Endodermal cell (in vitro differentiated cells): ENCODE measurements around the gene ITPA. TPM values are rescaled to one million over a fixed set of nuclear protein-coding genes. Genes with fewer than 3 reads are reported as not detected.

Source experiments
- DNase-seq: peaks from one replicate; pipeline ENCODE4 v3.0.0-alpha.2; 2017
- H3K27ac ChIP-seq: 2 replicates; pipeline ENCODE4 v1.5.1; 2013; ENCODE audit warnings: mild to moderate bottlenecking, low read depth, low read length, moderate library complexity
- H3K27me3 ChIP-seq: 2 replicates; pipeline ENCODE4 v1.6.1; 2013; ENCODE audit warnings: mild to moderate bottlenecking, low read length, moderate library complexity; ENCODE audit not compliant: insufficient read depth, control insufficient read depth, poor library complexity, severe bottlenecking
- H3K36me3 ChIP-seq: 2 replicates; pipeline ENCODE4 v1.7.0; 2013; ENCODE audit warnings: mild to moderate bottlenecking, low read length, moderate library complexity; ENCODE audit not compliant: control insufficient read depth, insufficient read depth
- H3K4me1 ChIP-seq: one replicate; pipeline ENCODE4 v1.7.0; 2013; ENCODE audit warnings: low read length; ENCODE audit not compliant: control insufficient read depth, insufficient read depth
- H3K4me3 ChIP-seq: 2 replicates; pipeline ENCODE4 v1.5.1; 2013; ENCODE audit warnings: mild to moderate bottlenecking, low read length, moderate library complexity
- H3K9ac ChIP-seq: 2 replicates; pipeline ENCODE4 v1.6.1; 2013; ENCODE audit warnings: mild to moderate bottlenecking, low read length, moderate library complexity; ENCODE audit not compliant: poor library complexity, severe bottlenecking; ENCODE audit errors: extremely low read depth
- H3K9me3 ChIP-seq: 2 replicates; pipeline ENCODE4 v1.6.1; 2013; ENCODE audit warnings: mild to moderate bottlenecking, low read length, moderate library complexity; ENCODE audit not compliant: control insufficient read depth
- H3K27ac Mint-ChIP-seq: 2 replicates; pipeline ENCODE4 v1.8.0; 2020; ENCODE audit warnings: mixed read lengths
- H3K27me3 Mint-ChIP-seq: 2 replicates; pipeline ENCODE4 v1.8.0; 2021; ENCODE audit warnings: mild to moderate bottlenecking, mixed read lengths; ENCODE audit not compliant: insufficient read depth
- H3K36me3 Mint-ChIP-seq: 2 replicates; pipeline ENCODE4 v1.8.0; 2020; ENCODE audit warnings: low read depth, mixed read lengths
- H3K4me1 Mint-ChIP-seq: 2 replicates; pipeline ENCODE4 v1.8.0; 2020; ENCODE audit warnings: mixed read lengths
- H3K4me3 Mint-ChIP-seq: 2 replicates; pipeline ENCODE4 v1.8.0; 2020; ENCODE audit warnings: mild to moderate bottlenecking, moderate library complexity, mixed read lengths
- H3K9me3 Mint-ChIP-seq: 2 replicates; pipeline ENCODE4 v1.8.0; 2020; ENCODE audit warnings: mild to moderate bottlenecking, mixed read lengths
- WGBS, 2 experiments: methylation state at CpG; one replicate each; pipeline versions ENCODE4 v1.1.5 to v1.1.7; 2013; ENCODE audit warnings: missing lambda C conversion rate in 2 of 2, mixed read lengths in 1 of 2; ENCODE audit not compliant: insufficient coverage in 1 of 2, insufficient read length in 1 of 2; 5-methylcytosine and 5-hydroxymethylcytosine counted together
- total RNA-seq, 2 donors: library from RNA; stranded (reverse); fragmentation: NEBNext Ultra II Directional in 1 of 2; extraction: Animal tissue kit (Norgen Biotek cat#: 25700) in 1 of 2; gene quantifications; 2 replicates in 1 of 2; 3 replicates in 1 of 2; pipeline ENCODE4 v1.2.1, GENCODE V29; 2021
- TF ChIP-seq, protein P1 (sequence below): fragments of 200-600 bp; sonication (generic); conservative IDR thresholded peaks from 2 replicates; pipeline ENCODE4 v1.5.0; 2021; ENCODE audit warnings: antibody characterized with exemption, mild to moderate bottlenecking

Gene ITPA
- total RNA-seq, 2 donors from 2014 or later = 50.8 to 53.6 TPM

DNA sequence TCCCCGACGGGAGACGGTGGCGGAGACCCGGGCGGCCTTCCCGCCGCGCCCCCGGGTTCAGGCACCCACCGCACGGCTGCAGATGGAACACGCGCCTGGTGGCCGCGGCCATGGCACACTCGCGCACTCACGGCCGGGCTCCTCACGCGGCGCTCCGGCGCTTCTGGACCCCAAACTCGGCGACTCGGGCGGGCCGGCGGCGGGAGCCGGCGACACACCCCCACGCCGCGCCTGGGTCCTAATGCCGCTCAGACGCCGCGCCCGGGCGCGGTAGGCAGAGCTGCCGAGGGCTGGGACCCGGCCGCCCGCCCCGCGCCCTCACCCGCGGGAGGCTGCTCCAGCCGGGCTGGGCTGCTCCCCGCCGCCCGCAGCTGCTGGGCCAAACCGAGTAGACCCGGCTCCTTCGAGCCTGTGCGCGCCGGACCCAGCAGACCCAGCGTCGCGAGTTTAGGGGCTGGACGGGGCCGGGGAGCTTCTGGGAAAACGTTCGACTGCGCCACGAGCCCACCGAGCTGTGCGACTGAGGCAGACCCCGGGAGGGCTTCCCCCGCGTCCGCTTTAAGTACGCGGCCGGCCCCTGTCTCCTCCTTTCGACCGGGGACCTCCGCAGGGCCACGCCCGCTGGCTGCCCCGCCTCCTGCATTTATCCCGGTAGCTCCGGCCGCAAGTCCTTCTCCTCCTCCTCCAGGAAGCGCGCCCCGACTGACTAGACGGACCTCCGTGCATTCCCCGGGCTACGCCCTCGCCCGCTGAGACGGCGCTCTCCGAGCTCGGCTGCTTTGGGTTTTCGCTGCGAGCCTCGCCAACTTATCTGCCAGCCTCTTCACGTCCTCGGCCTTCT is 29.9 kb downstream of the ITPA start, which contains the start of gene SLC4A11:
SLC4A11 (minus strand) TSS at position 165 of the 841 bp plus-strand sequence; CDS start at position 112, 53 bp downstream.
- 0% methylated on average over 51 to 107 of the region's 107 CpGs for WGBS, 2 experiments
- Histone ChIP-seq H3K36me3 (no peaks in the 10 kb centered on the region), H3K9me3 (no peaks in the 10 kb centered on the region), H3K27ac (no peak within 1 kb of the TSS), H3K27me3 (peaks cover 63% of the 10 kb centered on the region), H3K4me3 (peak within 1 kb of the TSS; percentile 68), H3K4me1 (no peaks in the 10 kb centered on the region), H3K9ac (no peak within 1 kb of the TSS)
- Mint-ChIP-seq H3K36me3 (no peaks in the 10 kb centered on the region), H3K27ac (no peak within 1 kb of the TSS), H3K4me3 (peak within 1 kb of the TSS; percentile 70), H3K9me3 (no peaks in the 10 kb centered on the region), H3K4me1 (no peaks in the 10 kb centered on the region), H3K27me3 (peaks cover 71% of the 10 kb centered on the region)
- DNase-seq = peak; percentile 90
- TF ChIP-seq, protein P1, sequence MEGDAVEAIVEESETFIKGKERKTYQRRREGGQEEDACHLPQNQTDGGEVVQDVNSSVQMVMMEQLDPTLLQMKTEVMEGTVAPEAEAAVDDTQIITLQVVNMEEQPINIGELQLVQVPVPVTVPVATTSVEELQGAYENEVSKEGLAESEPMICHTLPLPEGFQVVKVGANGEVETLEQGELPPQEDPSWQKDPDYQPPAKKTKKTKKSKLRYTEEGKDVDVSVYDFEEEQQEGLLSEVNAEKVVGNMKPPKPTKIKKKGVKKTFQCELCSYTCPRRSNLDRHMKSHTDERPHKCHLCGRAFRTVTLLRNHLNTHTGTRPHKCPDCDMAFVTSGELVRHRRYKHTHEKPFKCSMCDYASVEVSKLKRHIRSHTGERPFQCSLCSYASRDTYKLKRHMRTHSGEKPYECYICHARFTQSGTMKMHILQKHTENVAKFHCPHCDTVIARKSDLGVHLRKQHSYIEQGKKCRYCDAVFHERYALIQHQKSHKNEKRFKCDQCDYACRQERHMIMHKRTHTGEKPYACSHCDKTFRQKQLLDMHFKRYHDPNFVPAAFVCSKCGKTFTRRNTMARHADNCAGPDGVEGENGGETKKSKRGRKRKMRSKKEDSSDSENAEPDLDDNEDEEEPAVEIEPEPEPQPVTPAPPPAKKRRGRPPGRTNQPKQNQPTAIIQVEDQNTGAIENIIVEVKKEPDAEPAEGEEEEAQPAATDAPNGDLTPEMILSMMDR = no peak

DNA sequence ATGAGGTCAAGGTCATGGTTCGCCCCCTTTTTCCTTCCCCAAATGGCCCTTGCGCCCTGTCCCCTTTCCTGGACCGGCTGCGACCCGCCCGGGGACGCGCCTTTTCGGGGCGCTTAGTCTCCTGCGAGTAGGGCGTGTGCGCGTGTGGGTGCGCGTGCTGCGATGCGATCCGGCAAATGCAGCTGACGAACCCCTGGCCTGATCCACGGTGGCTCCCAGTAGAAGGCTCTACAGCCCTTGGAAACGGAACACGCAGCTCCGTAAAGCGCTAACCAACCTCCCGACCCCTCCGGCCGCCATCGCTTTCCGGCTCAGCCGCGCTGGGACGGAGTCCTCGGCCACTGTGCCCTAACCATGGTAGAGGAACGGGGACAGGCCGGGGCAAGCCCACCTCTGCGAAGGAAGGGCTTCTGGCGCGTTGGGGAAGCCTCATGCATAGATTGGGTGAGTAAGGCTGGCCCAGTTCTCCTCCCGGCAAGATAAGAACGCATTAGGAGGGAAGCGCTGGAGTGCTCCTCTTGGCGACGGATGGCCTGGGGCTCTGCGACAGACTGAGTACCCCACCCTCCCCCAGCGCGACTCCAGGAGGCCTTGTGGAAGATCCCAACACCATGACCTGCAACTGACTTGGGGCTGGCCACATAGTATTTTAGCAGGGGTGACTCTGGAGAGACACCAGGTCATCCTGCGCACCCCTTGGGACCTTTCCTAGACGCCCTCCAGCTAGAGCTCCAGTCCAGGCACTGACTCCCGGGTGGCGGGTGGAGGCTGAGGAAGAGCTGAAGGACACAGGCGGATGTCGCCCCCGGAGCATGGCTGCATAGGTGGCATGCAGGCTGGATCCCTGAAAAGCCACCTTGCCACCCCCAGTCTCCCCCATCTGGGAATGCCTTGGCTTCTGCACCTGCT is 30.8 kb downstream of the ITPA start:
- WGBS, 2 experiments = 18 to 37% methylated on average over 27 to 54 of the region's 54 CpGs
- H3K27ac Mint-ChIP-seq = no peak overlapping the region
- no peak overlapping the region for H3K9ac ChIP-seq
- peaks cover 80% of the 10 kb centered on the region for H3K27me3 Mint-ChIP-seq
- H3K27ac ChIP-seq = no peak overlapping the region
- peak overlapping the region; percentile 70 for H3K4me3 Mint-ChIP-seq
- peak; percentile 77 for DNase-seq
- TF ChIP-seq, protein P1 = no peak
- peaks cover 63% of the 10 kb centered on the region for H3K27me3 ChIP-seq
- H3K9me3 Mint-ChIP-seq = no peaks in the 10 kb centered on the region
- H3K4me1 ChIP-seq = no peaks in the 10 kb centered on the region
- H3K9me3 ChIP-seq = no peaks in the 10 kb centered on the region
- H3K36me3 Mint-ChIP-seq = no peaks in the 10 kb centered on the region
- H3K36me3 ChIP-seq = no peaks in the 10 kb centered on the region
- peak overlapping the region; percentile 68 for H3K4me3 ChIP-seq
- no peaks in the 10 kb centered on the region for H3K4me1 Mint-ChIP-seq

DNA sequence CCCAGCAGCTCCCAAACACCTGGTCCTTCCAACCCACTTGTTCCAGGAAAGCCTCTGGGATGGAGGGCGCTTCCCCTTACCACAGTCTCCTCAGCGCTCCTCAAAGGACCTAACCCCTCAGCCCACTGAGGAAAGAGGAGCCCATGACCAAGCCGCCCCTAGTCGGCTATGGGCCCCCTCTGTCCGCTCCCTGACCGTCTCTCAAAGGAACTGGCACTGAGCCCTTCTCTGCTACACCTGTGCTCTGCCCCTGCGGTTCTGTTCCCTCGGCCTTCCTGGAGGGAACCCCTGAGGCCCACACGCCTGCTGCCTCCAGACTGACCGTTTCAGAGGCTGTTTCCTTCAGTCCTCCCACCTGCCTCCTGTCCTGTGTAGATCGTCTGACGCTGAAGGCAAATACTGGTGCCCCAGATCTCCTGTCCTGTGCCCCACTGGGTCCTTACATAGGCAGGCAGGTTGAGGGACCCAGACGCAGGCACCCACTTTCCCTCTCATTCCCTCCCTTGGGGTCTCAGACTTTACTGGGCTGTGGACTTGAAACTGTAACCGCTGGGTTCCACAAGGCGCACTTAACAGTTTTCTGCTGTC is 31.6 kb downstream of the ITPA start:
- H3K27ac ChIP-seq = no peak overlapping the region
- no peaks in the 10 kb centered on the region for H3K9me3 ChIP-seq
- TF ChIP-seq, protein P1 = no peak
- Mint-ChIP-seq H3K27me3 (peaks cover 79% of the 10 kb centered on the region), H3K27ac (no peak overlapping the region), H3K4me3 (peak overlapping the region; percentile 70), H3K4me1 (no peaks in the 10 kb centered on the region), H3K36me3 (no peaks in the 10 kb centered on the region), H3K9me3 (no peaks in the 10 kb centered on the region)
- peaks cover 57% of the 10 kb centered on the region for H3K27me3 ChIP-seq
- H3K4me1 ChIP-seq = no peaks in the 10 kb centered on the region
- 90 to 92% methylated on average over 14 to 15 of the region's 15 CpGs for WGBS, 2 experiments
- DNase-seq = no peak
- H3K4me3 ChIP-seq = peak overlapping the region; percentile 68
- no peak overlapping the region for H3K9ac ChIP-seq
- no peaks in the 10 kb centered on the region for H3K36me3 ChIP-seq
